Endometrial microvascular endothelial cells (primary cell): Measurements from ENCODE around the gene PCCA. TPM values are rescaled to one million over a fixed set of nuclear protein-coding genes. Genes with fewer than 3 reads are reported as not detected.
"Not testable (repeated sequence)": the region's sequence is repeated elsewhere in the genome, so short reads cannot be mapped to it uniquely, and the experiment has no call there.

ENCODE experiments used
- in situ Hi-C: cut with HindIII; loops from 2 replicates; pipeline ENCODE4 v1.10.0; 2017; ENCODE audit warnings: low sequenced_read_pairs, low pct_unique_long_range_greater_than_20kb; ENCODE audit errors: inconsistent ontology term
- total RNA-seq: library from RNA; depleted of rRNA; stranded (reverse); fragments of >200 nt; gene quantifications from one replicate; pipeline ENCODE4 v1.2.3, GENCODE V29; 2015; ENCODE audit errors: inconsistent ontology term

The PCCA gene
- total RNA-seq, 1 donor from 2014 or later, result 14.0 TPM

GRCh38 chr13:100095498-100095897 is 6.6 kb downstream of the PCCA start:
- in situ Hi-C loops, result no loop called here

DNA sequence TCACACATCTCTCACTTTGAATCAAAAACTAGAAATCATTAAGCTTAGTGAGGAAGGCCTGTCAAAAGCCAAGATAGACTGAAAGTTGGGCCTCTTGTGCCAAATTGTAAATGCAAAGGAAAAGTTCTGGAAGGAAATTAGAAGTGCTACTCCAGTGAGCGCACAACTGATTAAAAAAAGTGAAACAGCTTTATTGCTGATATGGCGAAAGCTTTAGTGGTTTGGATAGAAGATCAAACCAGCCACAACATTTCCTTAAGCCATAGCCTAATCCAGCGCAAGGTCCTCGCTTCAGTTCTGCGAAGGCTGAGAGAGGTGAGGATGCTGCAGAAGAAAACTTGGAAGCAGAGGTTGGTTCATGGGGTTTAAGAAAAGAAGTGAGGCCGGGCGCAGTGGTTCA is 7.6 kb downstream of the PCCA start:
- in situ Hi-C loops, result no loop called here

- in situ Hi-C loops, result no loop called here
Observed at GRCh38 chr13:100097821-100098220, 8.9 kb downstream of the PCCA start.

DNA sequence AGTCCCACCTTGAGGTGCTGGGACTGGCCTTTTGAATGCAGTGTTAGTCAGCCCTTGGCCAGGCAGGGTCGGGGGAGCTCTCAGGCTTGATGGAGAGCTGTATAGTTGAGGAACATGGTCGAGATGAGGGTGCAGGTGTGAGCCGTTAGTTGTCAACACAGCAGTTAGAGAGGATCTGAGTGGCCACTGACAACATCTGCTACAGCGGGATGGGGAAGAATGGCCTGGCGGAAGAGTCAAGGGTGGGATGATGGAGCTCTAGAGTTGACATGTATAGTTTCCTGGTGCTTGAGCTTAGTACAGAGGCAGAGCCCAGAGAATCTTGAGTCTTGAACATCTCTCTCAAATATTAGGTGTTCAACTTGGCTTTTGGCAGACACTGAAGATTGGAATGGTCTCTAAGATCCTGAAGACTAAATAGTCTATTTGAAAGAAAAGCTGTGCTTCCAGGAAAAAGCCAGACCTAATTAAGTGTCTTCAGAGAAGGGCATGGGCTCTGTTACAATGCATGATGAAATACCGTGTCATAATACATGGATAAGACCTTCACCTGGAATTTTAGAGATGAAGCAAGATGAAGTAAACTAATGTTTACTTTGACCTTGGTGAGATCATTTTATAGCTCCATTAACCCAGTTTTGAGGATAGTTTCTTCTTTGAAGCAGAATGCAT is 9.7 kb downstream of the PCCA start:
- in situ Hi-C loops, result no loop called here

GRCh38 chr13:100099117-100099445 is 10.2 kb downstream of the PCCA start:
- in situ Hi-C loops, result not testable (repeated sequence)

DNA sequence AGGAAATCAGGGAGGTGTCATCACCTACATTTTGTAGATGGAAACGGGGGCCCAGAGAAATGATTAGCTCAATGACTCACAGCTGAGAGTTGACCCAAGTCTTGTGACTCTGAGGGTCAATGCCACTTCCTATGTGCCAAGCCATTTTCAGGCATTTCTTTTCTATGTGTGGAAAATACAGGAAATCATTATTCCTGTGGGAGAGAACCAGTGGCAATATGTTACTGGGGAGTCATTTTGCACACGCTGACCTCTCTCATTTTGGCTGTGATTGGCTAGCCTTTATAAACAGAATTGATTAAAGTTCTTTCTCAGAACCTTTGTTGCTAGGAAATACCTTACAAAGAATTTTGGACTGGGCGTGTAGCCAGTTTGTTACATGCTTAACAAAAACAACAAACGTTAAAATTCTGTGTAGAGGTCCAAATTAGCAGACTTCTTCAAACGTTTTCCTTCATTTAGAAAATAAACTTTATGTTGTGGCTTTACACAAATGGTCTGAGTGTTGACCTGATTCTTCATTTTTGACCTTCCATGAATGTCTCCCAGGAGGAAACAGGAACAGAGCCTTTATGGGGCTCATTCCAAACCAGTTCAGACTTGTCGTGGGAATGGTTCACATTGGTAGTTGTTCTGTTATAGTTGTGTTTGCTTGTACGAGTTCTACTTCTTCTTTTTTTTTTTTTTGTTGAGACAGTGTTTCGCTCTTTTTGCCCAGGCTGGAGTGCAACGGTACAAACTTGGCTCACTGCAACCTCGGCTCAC is 11.4 kb downstream of the PCCA start:
- in situ Hi-C loops, result no loop called here

DNA sequence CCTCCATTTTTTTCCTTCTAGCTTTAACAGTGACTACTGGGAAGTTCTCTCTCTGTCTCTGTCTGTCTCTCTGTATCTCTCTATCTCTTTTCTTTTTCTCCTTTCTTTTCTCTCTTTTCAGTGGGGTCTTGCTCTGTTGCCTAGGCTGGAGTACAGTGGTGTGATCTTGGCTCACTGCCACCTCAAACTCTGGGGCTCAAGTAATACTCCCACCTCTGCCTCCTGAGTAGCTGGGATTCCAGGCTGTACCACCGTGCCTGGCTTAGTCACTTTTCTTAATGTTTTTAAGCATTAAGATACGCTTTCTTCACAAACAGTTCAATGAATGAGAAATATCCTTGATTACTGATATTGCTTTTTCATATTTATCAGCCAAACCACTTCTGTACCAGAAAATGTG is 13.1 kb downstream of the PCCA start:
- in situ Hi-C loops, result no loop called here

GRCh38 chr13:100106005-100106404 is 17.1 kb downstream of the PCCA start:
- in situ Hi-C loops, result no loop called here

GRCh38 chr13:100106705-100107104 is 17.8 kb downstream of the PCCA start:
- in situ Hi-C loops, result no loop called here

DNA sequence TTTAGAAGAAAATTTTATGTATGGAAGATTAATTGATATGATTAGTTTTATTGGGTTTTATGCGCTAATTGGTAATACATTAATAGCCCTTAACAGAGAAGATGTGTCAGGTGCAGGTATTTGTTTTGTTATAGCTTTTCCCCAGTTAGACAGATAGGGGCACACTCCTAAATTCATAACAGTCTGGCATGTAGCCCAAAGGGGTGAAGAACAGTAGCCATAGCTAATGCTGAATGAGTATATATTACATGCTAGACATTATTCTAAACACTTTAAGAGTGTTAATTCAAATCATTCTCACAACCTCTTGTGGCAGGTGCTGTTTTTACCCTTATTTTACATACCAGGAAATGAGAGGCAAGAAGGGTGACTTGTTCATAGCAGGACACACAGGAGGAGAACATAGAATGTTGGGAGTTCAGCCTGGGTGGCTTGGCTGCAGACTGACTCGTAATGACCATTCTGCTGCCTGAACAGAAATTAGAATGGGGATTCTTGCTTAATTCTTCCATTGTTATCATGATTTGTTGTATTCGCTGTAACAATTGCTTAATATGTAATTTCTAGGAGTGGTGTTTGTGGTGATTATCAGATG is 20.1 kb downstream of the PCCA start:
- in situ Hi-C loops, result no loop called here

DNA sequence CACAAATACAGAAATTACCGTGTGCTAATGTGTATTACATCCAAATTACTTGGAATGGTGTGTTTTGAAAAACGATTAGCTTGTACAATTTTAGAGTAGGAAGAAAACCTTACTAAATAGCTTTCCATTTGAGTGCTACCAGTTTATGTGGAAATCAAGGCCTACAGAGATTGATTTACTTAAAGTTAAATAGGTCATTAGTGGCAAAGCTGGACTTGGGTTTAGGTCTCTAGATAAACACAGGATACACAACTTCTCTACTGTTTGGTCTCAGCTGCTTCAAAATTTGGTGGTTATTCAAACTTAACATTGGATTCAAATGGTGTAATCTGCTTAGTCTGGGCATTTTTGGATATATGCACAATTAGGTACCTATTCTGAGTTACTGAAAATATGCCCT is 21.4 kb downstream of the PCCA start:
- in situ Hi-C loops, result no loop called here

DNA sequence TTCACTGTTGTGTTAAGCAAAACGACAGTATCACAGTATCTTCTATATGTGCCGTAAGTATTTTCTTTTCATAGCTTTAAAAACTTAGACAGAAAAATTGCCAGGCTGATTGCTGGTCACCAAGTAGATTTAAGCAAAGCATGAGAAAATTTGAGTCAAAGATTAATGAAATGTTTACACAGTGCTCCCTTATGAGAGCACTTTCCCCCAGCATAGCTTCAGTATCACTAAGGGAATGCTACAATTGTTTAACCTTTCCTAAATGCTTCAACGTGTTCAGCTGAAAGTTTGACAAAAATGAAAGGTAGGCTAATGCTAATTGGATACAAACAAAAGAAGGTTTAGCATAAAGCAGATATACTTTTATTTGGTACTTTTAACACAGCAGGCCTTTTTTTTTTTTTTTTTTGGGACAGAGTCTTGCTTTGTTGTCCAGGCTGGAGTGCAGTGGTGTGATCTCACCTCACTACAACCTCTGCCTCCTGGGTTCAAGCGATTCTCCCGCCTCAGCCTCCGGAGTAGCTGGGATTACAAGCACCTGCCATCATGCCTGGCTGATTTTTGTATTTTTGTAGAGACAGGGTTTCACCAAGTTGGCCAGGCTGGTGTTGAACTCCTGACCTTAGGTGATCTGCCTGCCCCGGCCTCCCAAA is 23.4 kb downstream of the PCCA start:
- in situ Hi-C loops, result no loop called here

GRCh38 chr13:100115693-100116254 is 26.9 kb downstream of the PCCA start:
- in situ Hi-C loops, result no loop called here

GRCh38 chr13:100124265-100124664 is 35.4 kb downstream of the PCCA start:
- in situ Hi-C loops, result no loop called here

DNA sequence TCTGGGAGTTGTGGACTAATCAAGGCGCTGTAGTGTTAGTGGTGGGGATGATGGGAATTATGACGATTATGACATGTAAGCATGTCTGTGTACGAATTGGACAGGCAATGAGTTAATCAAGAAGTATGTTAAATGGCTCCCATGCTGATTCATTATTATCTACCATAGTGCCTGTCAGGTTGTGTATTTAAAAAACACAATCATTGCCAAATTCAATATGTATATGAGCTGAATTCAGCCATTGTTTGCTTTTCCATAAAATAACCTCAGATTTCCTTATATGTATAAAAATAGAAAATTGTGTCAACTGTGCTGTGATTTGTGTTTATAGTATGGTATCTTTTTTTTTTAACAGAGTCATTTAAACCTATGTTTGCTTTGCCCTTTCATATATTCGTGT is 37.1 kb downstream of the PCCA start:
- in situ Hi-C loops, result no loop called here

- in situ Hi-C loops, result no loop called here
Observed at GRCh38 chr13:100128373-100128772, 39.5 kb downstream of the PCCA start.

GRCh38 chr13:100128838-100129237 is 39.9 kb downstream of the PCCA start:
- in situ Hi-C loops, result no loop called here

GRCh38 chr13:100129605-100130004 is 40.7 kb downstream of the PCCA start:
- in situ Hi-C loops, result no loop called here

DNA sequence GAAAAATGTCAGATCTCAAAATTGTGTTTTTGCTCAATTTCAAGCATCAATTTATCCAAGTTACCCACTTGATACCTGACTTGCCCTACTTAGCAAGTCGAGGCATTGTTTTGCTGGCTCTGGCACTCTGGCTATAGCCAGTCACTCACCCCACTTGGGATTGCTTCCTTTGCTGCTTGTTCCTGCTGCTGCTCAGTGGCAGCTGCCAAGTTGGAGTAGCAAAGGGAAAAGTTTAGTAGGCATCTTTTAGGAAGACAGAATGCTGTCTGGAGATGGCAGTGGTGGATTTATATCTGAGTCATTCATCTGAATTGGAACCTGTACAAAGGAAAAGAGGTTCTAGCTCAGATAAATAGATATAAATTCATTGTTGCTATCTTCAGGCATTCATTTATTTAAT is 41.2 kb downstream of the PCCA start:
- in situ Hi-C loops, result no loop called here
